ENCODE results near the gene TBC1D9.
"Not testable (repeated sequence)": the region's sequence is repeated elsewhere in the genome, so short reads cannot be mapped to it uniquely, and the experiment has no call there.

TBC1D9 gene

DNA sequence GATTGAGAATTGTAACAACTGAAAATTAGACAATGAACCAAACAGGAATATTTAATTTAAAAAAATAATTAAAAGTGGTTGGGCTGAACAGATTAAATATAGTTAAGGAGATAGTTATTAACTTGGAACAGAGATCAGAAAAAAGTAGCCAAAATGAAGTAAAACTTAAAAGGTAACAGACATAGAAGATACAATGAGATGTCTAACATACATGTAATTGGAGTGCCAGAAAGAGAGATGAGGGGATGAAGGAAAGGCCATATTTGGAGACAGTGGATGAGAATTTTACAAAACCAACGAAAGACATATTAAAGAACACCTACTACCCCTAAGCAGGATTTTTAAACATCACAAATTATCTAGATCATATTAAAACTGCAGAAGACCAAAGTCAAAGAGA, 8.0 kb downstream of the TBC1D9 start:
- no peak for DNase-seq (ENCODE audit: low read depth)
- no peak overlapping the region for H3K4me3 ChIP-seq (ENCODE audit: control insufficient read depth, low read depth, low read length)
- no peak for TF ChIP-seq CTCF (IDR thresholded peaks at IDR 0.05; ENCODE audit: control insufficient read depth, insufficient read depth, low read depth, low read length, missing control alignments)

- not testable (repeated sequence) for H3K4me3 ChIP-seq (ENCODE audit: control insufficient read depth, low read depth, low read length); DNase-seq (ENCODE audit: low read depth)
Observed at GRCh38 chr4:140746546-140746945, 9.6 kb downstream of the TBC1D9 start.

- DNase-seq (ENCODE audit: low read depth): no peak
- TF ChIP-seq CTCF (IDR thresholded peaks at IDR 0.05; ENCODE audit: control insufficient read depth, insufficient read depth, low read depth, low read length, missing control alignments): no peak
Observed at GRCh38 chr4:140744421-140744820, 11.8 kb downstream of the TBC1D9 start.

GRCh38 chr4:140743194-140743931, 12.8 kb downstream of the TBC1D9 start:
- H3K4me3 ChIP-seq (ENCODE audit: control insufficient read depth, low read depth, low read length): no peak overlapping the region
- peak; percentile 29 for TF ChIP-seq CTCF (IDR thresholded peaks at IDR 0.05; ENCODE audit: control insufficient read depth, insufficient read depth, low read depth, low read length, missing control alignments)
- DNase-seq (ENCODE audit: low read depth): no peak

More at GRCh38 chr4:140744421-140744820, 11.8 kb downstream of the TBC1D9 start:
- no peak overlapping the region for H3K4me3 ChIP-seq (ENCODE audit: control insufficient read depth, low read depth, low read length)

DNA sequence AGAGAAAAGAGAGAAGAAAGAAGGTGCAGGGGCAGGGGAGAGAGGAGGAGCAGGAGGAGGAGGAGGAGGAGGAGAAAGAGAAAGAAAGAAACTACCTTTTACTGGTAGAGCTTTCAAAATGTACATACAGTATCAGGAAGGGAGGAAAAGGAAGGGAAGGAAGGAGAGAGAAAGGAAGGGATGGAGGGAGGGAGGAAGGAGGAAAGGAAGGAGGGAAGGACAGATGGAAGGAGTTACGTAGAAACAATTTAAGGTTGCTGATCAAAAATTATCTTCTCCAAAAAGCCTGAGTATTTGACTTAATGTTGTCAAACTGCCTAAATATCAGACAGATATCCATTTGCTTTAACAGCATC, 13.4 kb downstream of the TBC1D9 start:
- no peak overlapping the region for H3K4me3 ChIP-seq (ENCODE audit: control insufficient read depth, low read depth, low read length)
- TF ChIP-seq CTCF (IDR thresholded peaks at IDR 0.05; ENCODE audit: control insufficient read depth, insufficient read depth, low read depth, low read length, missing control alignments): no peak
- no peak for DNase-seq (ENCODE audit: low read depth)

GRCh38 chr4:140740906-140741670, 15.1 kb downstream of the TBC1D9 start:
- no peak overlapping the region for H3K4me3 ChIP-seq (ENCODE audit: control insufficient read depth, low read depth, low read length)
- DNase-seq (ENCODE audit: low read depth): no peak
- no peak for TF ChIP-seq CTCF (IDR thresholded peaks at IDR 0.05; ENCODE audit: control insufficient read depth, insufficient read depth, low read depth, low read length, missing control alignments)

DNA sequence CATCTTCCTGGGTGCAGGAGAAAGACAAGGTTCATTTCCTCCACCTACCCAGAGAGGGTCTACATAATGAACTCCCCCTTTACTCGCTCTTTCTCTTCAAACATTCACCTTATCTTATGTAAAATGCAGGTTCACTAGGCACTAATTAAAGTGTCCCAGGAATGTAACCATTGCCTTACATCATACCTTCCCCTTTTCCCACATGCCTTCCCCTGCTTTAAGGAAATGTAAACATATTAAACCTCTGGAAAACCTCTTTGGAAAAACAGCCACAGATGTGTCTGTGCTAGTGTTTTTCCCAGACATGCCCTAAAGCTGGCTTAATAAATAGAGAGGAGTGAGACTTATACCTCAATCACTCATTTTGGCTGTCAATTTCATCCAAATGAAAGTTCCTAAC, 15.8 kb downstream of the TBC1D9 start:
- no peak for DNase-seq (ENCODE audit: low read depth)
- TF ChIP-seq CTCF (IDR thresholded peaks at IDR 0.05; ENCODE audit: control insufficient read depth, insufficient read depth, low read depth, low read length, missing control alignments): no peak
- no peak overlapping the region for H3K4me3 ChIP-seq (ENCODE audit: control insufficient read depth, low read depth, low read length)

All from AG09309 (cell line).